IMR-90 (cell line): ENCODE results near the gene ABHD15.

Experiments
- CTCF ChIP-seq: conservative IDR thresholded peaks from 2 replicates; pipeline ENCODE4 v1.5.1; 2012; ENCODE audit warnings: mild to moderate bottlenecking, low read depth, low read length, improper control_type of control experiment
- RCOR1 ChIP-seq: IDR thresholded peaks from 2 replicates; pipeline ENCODE4 v1.6.1; 2012; ENCODE audit warnings: mild to moderate bottlenecking, low read length, improper control_type of control experiment; ENCODE audit not compliant: insufficient replicate concordance

GRCh38 chr17:29582254-29582765 lies 15.5 kb upstream of the ABHD15 start:
- TF ChIP-seq CTCF (no peak), RCOR1 (no peak)
